GM19099 (cell line): ENCODE results near the gene MMP13.

Source experiments
- POLR2A ChIP-seq: IDR thresholded peaks from 3 replicates; pipeline ENCODE4 v1.6.1; 2011; ENCODE audit warnings: low read depth; ENCODE audit not compliant: insufficient read length; ENCODE audit errors: extremely low read depth

MMP13 gene

GRCh38 chr11:102955624-102956023 is at the start of gene MMP13:
Gene MMP13 (minus strand): TSS chr11:102955732. CDS start chr11:102955705, 27 bp downstream.
- no peak for TF ChIP-seq POLR2A

DNA sequence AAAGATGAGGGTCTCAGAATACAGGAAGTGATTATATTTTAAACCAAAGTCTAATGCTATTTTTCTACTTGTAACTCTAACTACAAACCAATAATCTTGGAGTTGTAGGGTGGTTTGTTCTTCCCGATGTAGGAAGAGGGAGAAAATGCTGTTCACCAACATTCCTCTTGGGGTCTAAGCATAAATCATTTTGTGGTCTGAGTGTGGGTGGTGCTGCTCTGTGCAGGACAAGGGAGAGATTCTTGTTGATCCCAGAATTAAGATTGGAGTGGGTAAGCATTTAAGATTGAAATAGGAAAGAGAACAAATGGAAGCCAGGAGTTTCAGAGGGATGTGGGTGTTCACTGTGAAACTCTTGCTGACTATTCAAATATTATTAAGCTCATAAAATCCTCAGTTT is 38.6 kb upstream of the MMP13 start:
- no peak for TF ChIP-seq POLR2A

GRCh38 chr11:102991776-102992175 is 36.2 kb upstream of the MMP13 start:
- no peak for TF ChIP-seq POLR2A

GRCh38 chr11:102990145-102990544 is 34.6 kb upstream of the MMP13 start:
- TF ChIP-seq POLR2A = no peak

DNA sequence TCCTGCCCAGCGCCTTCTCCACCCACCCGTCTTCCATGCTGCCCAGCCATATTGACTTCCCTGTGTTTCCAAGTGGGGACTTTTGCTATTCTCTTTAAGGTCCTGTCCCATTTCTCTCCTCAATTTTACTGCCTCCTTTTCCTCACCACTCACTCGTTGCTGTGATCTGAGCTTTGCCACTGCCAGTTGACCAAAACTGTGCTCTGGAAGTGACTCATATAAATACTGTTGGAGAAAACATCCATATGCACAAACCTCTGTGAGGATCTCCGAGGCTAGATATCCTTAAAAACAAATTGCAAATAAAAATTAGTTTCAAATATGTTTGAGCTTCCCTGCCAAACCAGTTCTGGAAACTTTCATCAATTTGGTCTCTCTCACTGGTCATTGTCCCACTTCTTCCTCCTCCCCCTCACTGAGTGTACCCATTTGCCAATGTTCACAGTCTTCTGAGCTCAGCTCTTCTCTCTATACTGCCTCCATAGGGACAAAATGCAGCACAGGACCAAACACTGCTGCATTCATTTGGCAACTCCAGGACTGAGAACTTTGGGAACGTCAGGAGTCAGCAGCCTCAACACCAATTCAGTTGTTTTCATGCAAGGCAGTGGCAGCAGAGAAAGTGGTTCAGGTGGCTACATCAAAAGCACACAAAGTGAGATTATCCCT is 34.0 kb upstream of the MMP13 start:
- no peak for TF ChIP-seq POLR2A

- TF ChIP-seq POLR2A = no peak
Measured at GRCh38 chr11:102986815-102987214, 31.3 kb upstream of the MMP13 start.

- no peak for TF ChIP-seq POLR2A
Measured at GRCh38 chr11:102985850-102986249, 30.3 kb upstream of the MMP13 start.

GRCh38 chr11:102983486-102983885 is 28.0 kb upstream of the MMP13 start:
- no peak for TF ChIP-seq POLR2A

- no peak for TF ChIP-seq POLR2A
Measured at GRCh38 chr11:102981324-102981910, 25.9 kb upstream of the MMP13 start.

- no peak for TF ChIP-seq POLR2A
Measured at GRCh38 chr11:102974552-102975280, 19.2 kb upstream of the MMP13 start.

DNA sequence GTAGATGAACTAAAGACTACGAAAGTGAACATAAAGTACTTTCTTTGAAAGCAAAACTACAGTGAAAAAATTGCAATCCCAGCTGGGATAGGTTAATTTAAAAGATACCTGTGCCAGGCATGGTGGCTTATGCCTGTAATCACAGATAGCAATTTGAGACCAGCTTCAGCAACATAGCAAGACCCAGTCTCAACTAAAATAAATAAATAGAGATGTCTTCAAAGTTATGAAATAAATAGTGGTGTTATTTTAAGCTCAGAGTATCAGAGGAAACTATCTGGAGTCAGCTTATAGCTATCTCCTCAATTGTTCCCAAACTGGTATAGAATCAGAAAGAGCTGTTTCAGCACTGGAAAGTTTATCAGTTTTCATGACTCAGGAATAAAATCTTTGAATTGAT is 17.3 kb upstream of the MMP13 start:
- TF ChIP-seq POLR2A = no peak

DNA sequence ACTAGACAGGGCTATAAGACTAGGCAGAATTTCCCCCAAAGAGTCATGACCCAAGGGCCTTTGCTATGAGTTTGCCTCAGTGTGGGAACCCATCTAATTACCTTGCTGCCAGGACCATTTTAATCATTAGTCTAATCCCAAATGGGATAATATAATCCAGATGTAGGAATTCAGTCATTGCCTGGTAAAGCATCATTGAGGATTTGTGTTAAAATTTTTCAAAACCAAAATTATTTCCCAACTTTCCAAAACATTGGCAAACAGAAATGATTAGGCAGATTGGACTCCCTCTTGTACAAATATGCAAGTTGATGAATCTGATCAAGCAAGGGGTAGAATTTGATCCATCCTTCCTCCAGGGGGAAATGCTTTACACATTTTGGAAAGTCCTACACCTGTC is 16.2 kb upstream of the MMP13 start:
- TF ChIP-seq POLR2A = no peak

- no peak for TF ChIP-seq POLR2A
Measured at GRCh38 chr11:102967497-102967896, 12.0 kb upstream of the MMP13 start.

DNA sequence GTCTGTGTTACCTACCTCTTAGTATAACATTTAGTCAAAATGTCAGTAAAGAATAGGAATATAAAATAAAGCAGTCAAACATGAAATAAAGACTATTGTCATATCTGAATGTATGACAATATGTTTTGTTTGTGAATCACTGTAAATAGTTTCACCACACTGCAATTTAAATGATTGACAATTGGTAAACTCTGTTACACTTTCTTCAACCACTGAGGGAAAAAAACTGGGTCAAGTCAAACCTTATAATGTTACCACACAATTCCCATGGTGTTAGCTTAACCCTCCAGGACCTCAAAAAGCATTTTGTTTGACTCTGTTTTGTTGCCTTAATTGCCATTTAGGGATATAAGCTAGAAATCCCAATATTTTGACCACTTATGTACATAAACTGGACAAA is 10.5 kb upstream of the MMP13 start:
- TF ChIP-seq POLR2A = no peak

GRCh38 chr11:102964867-102965266 is 9.3 kb upstream of the MMP13 start:
- TF ChIP-seq POLR2A = no peak

DNA sequence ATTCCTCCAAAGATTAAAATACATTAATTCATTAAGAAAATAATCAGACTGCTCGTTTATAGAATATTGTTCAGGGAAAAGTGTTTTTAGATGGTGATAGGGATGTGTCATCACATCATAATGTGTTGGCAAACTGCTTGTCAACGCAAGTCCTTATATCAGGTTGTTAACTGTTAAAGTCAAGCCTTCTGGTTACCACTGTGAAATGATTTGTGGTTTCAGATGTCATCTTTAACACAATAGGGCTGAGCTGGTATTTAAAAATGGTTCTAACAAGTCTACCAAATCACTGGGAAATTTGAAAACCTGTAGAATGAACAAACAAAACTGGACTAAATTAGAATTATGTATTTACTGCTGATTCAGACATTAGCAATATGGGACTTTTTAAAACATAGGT is 2.4 kb upstream of the MMP13 start:
- TF ChIP-seq POLR2A = no peak
